GM21723 (cell line): ENCODE measurements around the gene FAM83F.

Experiments
- ATAC-seq: cut with Tn5 transposase; IDR thresholded peaks from one replicate; pipeline ENCODE4 v1.9.1; 2021; ENCODE audit warnings: mild to moderate bottlenecking, moderate library complexity; ENCODE audit not compliant: unreplicated experiment

The FAM83F gene

DNA sequence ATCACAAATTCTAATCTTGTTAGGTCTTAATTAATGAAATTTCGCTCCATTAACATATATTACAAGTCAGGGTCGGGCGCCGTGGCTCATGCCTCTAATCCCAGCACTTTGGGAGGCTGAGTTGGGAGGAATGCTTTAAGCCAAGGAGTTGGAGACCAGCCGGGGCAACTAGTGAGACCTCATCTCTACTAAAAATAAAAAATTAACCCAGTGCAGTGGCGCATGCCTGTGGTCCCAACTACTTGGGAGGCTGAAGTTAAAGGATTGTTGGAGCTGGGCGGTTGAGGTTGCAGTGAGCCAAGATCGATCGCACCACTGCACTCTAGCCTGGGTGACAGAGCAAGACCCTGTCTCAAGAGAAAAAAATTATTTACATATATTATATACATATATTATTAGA lies 32.7 kb upstream of the FAM83F start:
- no peak for ATAC-seq

DNA sequence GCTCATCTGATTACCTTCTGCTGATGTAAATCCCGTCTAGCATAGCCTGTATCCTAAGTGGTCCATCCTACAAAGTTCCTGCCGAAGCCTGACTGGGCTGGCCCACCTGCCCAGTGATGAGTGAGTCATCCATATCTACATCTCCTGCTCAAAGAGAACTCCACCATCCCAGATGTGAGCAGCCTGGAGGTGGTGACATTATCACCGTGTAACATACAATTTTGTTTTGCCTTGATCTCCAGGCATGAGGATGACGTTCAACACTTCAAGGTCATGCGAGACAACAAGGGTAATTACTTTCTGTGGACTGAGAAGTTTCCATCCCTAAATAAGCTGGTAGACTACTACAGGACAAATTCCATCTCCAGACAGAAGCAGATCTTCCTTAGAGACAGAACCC lies 29.0 kb upstream of the FAM83F start:
- ATAC-seq: no peak

DNA sequence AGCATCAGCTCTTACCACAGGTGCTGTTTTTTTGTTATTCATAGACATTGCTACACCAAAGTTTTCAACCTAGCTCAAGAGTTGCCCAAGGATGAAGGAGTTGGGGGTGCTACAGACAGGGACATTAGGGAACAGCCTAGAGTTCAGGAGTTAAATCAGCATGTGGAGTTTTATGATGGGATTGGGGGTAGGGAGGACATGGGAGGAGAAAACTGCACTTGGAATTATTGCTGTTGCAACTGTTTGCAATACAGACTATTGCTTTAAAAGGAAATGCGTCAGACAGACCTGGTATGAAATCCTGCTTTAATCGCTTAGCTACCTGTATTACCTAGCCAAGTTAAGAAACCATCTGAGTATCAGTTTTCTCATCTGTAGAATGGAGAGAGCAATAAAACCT lies 28.3 kb upstream of the FAM83F start:
- no peak for ATAC-seq

DNA sequence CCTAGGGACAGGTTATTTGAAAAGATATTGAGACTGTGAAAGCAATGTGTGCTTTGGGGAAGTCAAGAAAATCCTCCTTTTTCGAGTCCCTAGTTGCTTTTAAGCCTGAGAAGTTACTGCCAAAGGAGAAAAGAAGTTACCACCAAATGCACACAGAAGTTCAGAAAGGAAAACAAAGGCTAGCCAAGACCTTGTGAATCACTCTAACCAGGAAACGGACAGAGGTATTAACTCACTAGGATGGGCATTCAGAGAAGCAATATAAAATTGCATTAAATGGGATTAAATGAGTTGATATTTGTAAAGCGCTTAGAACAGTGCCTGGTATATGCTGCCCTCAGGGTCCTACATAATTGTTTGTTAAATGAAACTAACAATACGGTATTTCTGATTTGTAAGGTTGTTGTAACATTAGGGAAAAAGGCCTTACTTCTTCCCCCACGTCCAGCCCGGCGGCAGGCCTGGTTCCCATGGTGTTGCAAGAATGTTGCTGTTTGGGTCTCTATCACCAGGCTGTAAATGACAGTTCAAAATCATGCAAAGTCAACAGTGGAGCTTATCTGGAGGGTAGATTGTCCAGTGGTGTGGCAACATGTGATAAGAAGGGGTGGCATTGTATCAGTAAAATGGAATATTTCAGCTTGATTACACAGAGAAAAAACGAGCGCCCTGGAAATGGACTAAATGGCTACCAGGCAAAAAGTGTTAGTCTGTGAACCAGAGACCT lies 27.5 kb upstream of the FAM83F start:
- no peak for ATAC-seq

DNA sequence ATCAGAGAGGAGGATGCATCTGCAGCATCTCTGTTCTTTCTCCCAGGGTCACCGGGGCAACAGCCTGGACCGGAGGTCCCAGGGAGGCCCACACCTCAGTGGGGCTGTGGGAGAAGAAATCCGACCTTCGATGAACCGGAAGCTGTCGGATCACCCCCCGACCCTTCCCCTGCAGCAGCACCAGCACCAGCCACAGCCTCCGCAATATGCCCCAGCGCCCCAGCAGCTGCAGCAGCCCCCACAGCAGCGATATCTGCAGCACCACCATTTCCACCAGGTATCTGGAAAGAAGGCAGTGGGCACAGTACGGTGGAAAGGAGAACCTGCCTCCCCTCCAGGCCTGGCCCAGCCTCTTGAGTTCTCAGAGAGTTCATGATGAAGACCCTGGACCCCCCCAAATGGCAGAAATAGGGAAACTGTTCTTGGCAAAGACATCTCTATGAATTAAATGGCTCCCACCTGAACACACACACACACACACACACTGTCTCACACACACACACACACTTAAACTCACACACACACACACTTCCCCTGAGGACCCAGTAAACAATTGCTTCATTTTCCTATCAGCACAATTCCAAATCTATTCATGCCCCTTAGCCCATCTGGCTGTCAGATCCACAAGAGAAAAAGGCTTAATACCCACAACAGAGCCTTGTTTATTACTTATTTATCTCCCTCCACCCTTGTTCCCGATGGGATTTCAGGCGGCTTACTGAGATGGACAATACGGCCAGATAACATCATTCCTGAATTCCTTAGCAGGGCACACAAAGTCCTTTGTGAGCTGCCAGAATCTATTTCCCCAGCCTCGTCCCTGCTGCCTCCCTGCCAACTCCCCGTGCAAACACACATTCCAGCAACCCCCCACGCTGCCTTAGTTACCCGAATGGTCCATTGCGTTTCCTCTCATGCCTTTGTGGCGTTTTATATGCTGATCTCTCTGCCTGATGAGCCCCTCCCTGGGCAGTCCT lies 26.5 kb upstream of the FAM83F start:
- no peak for ATAC-seq

DNA sequence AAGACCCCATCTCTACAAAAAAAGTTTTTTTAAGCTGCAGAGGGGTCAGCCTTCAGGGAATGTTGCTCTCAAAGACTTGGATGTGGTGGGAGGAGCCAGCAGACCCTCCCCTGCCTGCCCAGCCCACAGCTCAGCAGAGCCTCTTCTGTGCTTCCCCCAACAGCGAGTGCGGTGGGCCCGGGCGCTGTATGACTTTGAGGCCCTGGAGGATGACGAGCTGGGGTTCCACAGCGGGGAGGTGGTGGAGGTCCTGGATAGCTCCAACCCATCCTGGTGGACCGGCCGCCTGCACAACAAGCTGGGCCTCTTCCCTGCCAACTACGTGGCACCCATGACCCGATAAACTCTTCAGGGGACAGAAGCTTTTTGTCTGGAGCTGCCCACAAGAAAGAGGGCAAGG lies 24.0 kb upstream of the FAM83F start:
- ATAC-seq: no peak

DNA sequence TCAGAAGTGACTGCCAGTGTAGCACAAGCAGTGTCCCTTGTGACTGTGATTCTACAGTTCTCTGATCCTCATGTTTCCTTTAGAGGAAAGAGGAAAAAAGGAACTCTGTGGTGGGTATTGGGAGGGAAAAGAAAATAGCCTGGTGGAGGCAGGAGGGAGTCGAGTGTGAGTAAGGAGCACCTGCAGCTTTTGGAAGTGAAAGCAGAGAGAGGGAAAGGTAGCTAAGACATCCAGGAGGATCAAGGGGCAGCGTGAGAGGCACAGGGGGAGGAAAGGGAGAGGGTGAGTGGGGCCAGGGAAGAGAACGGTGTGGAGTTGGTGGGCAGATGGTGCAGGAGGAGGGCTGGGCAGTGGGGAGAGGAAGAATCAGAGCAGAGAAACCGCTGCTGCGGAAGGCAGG lies 22.1 kb upstream of the FAM83F start:
- ATAC-seq: no peak

DNA sequence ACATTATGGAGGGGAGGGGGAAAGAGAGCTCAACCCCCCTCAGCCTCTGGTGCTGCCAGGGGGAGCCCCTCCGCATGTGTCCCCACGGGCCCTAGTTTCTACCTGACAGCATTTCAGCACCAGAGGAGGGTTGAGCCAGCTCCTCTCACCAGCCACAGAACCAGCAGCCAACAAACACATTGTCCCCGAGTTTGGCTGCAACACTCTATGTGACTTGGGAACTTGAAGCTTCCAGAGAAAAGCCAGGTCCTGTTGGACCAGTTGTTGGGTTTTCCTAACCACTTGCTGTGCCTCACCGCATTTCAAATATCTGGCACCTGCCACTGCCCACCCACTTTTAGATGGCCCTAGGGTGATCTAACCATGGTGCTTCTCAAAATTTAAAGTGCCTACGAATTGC lies 21.1 kb upstream of the FAM83F start:
- no peak for ATAC-seq

DNA sequence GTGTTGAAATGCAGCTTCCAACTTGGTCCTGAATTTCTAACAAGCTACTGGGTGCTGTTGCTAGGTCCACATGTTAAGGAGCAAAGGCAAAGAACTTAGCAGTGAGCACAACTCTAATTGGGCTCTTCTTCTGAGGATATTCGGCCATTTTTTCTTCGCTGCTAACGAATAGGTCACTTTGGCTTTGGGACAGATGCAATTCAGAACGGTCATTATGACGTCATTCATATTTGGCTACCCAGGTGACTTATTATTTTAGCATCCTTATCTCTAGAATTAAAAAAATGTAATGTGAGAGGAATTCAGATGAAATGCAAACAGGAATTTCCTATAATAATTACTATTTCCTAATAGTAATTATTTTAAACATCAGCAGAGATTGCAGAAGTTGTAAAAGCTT lies 20.7 kb upstream of the FAM83F start:
- ATAC-seq: no peak

DNA sequence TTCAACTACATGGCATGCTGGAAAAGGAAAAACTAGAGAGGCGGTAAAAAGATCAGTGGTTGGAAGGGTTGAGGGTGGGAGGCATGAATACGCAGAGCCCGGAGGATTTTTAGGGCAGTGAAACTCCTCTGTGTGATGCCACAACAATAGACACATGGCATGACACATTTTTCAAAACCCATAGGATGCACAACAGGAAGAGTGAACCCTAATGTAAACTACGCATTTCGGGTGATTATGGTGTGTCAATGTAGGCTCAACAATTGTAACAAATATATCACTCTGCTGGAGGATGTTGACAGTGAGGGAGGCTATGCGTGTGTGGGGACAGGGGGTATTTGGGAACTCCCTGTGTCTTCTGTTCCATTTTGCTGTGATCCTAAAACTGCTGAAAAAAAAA lies 15.7 kb upstream of the FAM83F start:
- ATAC-seq: no peak

DNA sequence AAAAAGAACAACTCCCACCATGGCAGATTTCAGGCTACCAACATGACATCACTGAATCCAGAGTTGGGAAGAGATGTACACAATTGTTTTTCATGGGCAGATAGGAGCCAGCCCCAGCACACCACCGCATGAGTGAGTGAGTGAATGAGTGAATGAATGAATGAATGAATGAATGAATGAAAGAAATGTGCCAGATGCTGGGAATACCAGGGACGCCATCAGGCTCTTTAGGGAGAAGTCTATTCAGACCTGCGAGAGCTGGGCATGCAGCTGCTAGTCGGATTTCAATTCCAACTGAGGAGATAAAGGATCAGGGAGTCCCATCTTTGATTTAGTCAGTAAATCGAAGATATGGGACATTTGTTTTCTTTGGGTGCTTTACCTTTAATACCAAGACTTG lies 15.3 kb upstream of the FAM83F start:
- ATAC-seq: no peak

DNA sequence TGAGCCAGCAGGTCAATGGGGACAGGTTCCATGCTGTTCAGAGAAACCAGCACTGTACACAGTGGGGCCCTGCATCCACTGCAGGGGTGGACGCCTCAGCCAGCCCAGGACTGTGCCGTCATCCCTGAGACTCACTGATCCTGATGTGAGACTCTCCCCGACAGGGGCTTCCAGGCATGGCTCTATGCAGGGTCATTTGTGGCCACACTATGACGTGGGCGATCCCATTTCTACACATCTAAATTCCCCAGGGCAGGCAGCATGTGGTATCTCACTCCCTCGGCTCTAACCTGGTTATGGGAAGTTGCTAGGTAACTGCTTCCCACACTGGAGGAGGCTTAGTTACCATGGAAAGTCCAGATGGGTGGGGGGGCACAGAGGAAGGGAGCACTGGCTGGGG lies 14.2 kb upstream of the FAM83F start:
- ATAC-seq: no peak

DNA sequence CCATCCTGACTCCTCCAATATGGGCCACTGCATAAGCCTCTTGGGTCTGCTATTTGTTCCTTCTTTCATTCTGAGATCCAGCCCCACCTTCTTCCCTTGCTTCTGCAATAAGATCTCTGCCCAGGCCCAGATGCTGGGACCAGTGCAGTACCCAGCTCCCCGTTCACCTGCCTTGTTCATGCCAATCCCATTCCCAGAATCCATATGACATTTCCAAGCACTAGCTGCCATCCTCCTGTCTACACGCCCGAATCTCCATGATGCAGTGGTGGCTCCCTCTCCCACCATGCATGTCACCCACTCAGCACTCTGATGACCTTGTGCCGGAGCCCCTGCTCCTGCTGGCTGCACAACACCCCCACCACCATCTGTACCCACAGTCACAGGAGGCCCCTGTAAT lies 11.4 kb upstream of the FAM83F start:
- ATAC-seq: no peak

DNA sequence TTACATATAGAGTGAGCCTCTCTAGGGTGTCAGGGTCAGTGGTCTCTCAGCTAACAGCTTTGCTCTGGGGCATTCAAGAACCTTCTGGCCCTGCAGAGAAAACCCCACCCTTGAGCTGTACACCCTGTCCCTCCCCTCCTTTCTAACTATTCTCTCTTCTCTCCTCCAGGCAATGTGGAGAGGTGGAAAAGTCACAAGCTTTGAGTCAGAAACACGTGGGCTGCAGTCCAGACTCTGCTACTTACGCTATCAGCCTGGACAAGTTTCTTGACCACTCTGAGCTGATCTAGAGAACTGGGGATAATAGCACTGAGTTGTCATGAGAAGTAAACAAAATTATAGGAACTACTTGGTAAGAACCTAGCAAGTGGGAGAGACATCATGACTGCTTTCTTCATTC lies 10.7 kb upstream of the FAM83F start:
- ATAC-seq: no peak

DNA sequence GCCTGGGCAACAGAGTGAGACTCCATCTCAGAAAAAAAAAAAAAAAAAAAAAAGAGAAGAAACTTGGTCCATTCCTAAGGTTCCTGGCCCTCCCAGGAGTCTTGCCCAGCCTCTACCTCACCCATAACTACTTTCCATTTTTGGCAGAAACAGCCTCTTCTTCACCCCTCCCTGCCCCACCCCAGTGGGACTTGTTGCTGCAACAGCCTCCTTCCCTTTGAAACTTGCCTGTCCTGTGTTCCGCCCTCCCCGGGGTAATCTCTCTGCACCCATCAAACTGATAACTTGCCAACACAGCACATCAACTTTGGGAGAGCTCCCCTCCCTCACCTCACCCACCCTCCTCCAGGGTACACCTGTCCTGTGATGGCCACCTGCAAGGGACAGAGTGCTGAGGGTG lies 10.0 kb upstream of the FAM83F start:
- ATAC-seq: no peak

DNA sequence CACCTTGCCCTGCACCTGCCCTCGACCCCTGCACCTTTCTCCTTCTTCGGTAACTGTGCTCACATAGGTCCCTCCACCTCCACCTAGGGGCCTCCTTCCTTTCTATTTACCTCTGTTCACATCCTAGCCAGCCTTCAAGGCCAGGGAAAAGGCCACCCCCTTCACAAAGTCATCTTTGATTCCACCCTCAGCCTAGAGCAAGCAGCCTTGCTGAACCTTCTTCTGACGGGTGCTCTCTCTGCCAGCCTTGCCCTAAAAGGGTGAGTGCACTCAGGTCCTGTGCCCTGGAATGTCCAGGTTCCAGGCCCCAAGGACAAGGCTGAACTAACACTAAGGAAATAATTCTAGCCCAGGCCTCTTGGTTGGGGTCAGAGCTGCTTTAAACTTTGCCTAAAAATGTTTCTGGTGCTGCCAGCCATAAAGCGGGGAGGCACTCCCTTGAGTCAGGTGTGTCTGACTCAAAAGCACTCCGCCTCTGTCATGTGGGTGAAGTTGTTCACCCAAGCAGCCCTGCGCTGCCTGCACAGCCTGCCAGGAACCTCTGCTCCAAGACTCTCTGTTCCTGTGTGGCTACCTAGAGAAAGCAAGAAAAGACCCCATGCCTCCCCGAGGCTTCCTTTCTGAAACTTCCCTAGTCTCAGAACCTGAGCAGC lies 9.2 kb upstream of the FAM83F start:
- ATAC-seq: no peak

DNA sequence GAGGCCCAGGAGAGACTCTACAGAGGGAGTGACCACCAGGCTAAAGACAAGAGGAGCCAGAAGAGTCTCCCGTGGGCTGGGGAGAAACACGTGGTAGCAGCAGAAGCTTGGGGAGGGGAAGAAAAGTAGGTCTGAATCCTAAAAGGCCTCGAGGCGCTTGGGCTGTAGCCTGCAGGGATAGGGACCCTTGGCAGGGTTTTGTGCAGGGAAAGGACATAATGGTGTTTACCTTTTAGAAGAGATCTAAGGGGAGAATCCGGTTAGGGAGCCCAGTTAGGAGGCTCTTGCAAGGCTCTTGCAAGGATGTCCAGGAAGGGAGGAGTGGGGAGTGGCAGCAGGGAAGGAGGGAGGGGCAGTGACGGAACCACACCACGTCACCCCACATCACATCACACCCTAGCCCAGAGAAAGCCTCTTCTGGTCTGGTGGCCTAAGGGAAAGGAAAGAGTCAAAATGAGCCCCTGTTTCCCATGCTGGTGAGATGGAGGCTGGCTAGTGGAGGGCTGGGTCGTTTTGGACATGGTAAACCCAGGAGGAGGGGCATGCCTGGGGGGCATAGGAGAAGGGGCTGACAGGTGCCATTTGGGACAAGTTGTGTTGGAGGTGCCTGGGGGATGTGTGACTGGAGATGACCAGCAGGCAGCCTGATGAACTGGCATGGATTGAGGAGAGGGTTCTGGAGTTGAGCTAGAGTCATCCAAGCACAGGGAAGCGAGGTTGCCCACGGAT lies 6.2 kb upstream of the FAM83F start:
- no peak for ATAC-seq

DNA sequence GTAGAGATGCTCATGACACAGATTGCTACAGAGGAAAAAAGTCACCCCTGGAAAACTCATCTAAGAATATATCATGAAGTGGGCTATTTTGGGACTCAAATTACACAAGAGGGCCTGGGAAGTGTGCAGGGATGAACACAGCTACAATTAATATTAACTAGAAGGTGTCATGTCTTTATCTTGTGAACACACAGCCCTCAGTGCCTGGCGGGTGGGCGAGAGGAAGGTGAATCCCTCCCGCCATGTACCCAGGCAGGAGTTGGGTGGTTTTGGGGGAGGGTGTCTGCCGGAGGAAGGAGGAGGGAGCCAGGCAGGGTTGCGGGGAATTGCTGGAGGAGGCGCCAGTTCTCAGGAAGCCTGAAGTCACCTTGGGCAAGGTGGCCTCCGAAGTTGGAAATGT lies 5.1 kb upstream of the FAM83F start:
- no peak for ATAC-seq

DNA sequence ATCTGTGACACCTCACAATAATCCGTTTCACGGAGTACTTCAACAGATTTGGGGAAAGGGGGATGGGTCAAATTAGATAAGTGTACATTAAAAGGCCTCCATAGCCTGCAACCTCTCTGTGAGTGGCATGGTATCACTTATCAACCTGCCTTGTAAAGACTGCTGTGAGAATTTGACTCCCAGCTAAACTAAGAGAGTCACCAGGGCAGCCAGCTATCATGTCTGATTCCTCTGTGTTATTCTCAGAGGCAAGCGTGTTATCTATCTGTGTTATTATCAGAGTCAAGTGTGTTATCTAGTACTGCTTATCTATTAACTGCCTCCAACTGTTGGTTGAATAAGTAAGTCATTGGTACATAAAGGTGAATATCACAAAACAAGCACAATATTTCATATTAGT lies 4.1 kb upstream of the FAM83F start:
- ATAC-seq: no peak

DNA sequence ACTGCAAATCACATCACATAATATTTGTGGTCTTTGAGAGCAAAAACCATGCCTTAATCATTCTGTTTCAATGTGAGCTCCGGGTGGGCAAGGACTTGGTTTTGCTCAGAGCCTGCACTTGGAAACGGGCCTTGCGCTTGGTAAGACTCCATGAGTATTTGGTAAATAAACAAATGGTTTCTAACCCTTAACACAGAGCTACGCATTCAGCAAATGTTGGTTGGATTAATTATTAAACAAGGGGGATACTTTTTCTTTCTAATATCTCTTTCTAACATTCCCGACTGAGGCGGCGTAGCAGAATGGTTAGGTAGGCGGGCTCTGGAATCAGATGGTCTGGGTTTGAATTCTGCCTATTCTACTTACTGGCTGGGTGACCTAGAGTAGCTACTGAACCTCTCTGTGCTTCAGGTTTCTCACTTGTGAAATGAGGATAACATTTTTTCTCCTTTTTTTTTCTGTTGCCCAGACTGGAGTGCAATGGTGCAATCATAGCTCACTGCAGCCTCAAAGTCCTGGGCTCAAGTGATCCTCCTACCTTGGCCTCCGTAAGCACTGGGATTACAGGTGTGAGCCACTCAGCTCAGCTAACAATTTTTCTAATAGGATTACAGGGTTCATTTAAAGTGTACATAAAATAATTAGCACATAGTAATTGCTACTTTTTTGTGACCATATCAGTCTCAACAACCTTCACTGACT lies 3.4 kb upstream of the FAM83F start:
- no peak for ATAC-seq
